K562 (cell line): Measurements from ENCODE around the gene DLAT. TPM values are rescaled to one million over a fixed set of nuclear protein-coding genes. Genes with fewer than 3 reads are reported as not detected.

Source experiments
- EHMT2 ChIP-seq: fragments of 450-650 bp; IDR thresholded peaks from 2 replicates; pipeline ENCODE4 v1.6.1; 2018; ENCODE audit warnings: antibody characterized with exemption
- HEY1 ChIP-seq: fragments of 250-450 bp; sonication (Bioruptor Pico); IDR thresholded peaks from 2 replicates; pipeline ENCODE4 v1.5.0; 2020; ENCODE audit warnings: mild to moderate bottlenecking, moderate library complexity, borderline replicate concordance
- HINFP ChIP-seq: fragments of 450-650 bp; conservative IDR thresholded peaks from 2 replicates; pipeline ENCODE4 v1.6.1; 2016; ENCODE audit warnings: missing genetic modification characterization, low read depth, mild to moderate bottlenecking, control low read depth, missing compliant biosample characterization
- MCM5 ChIP-seq: fragments of 450-650 bp; IDR thresholded peaks from 2 replicates; pipeline ENCODE4 v1.6.1; 2016; ENCODE audit warnings: low read depth
- NKRF ChIP-seq: fragments of 450-650 bp; IDR thresholded peaks from 2 replicates; pipeline ENCODE4 v1.6.1; 2016; ENCODE audit warnings: borderline replicate concordance
- PCBP2 ChIP-seq: fragments of 200-400 bp; formaldehyde crosslinking; IDR thresholded peaks from 2 replicates; pipeline ENCODE4 v1.6.1; 2018; ENCODE audit warnings: low read length, low read depth, mild to moderate bottlenecking, moderate library complexity; ENCODE audit not compliant: poor library complexity, severe bottlenecking
- POLR2B ChIP-seq: fragments of 450-650 bp; IDR thresholded peaks from 2 replicates; pipeline ENCODE4 v1.6.1; 2018; ENCODE audit warnings: low read depth; ENCODE audit not compliant: partially characterized antibody
- PREB ChIP-seq: sonication (generic); formaldehyde crosslinking; IDR thresholded peaks from 2 replicates; pipeline ENCODE4 v1.8.1; 2023; ENCODE audit warnings: mild to moderate bottlenecking, missing genetic modification reagents
- PRMT5 ChIP-seq: sonication (generic); formaldehyde crosslinking; IDR thresholded peaks from 2 replicates; pipeline ENCODE4 v1.5.0; 2020; ENCODE audit warnings: missing genetic modification reagents
- RBM17 ChIP-seq: fragments of 200-400 bp; formaldehyde crosslinking; IDR thresholded peaks from 2 replicates; pipeline ENCODE4 v1.6.1; 2017; ENCODE audit warnings: low read depth, mild to moderate bottlenecking, low read length, borderline replicate concordance
- RFX1 ChIP-seq: fragments of 450-650 bp; IDR thresholded peaks from 2 replicates; pipeline ENCODE4 v1.6.1; 2016; ENCODE audit warnings: mild to moderate bottlenecking, moderate library complexity
- SMARCE1 ChIP-seq: fragments of 450-650 bp; IDR thresholded peaks from 2 replicates; pipeline ENCODE4 v1.7.1; 2016; ENCODE audit warnings: mild to moderate bottlenecking
- TGIF2 ChIP-seq: sonication (generic); formaldehyde crosslinking; IDR thresholded peaks from 2 replicates; pipeline ENCODE4 v1.8.1; 2022; ENCODE audit warnings: mild to moderate bottlenecking, missing genetic modification reagents, moderate library complexity
- THRA ChIP-seq: fragments of 450-650 bp; IDR thresholded peaks from 2 replicates; pipeline ENCODE4 v1.6.1; 2017; ENCODE audit warnings: mild to moderate bottlenecking, moderate library complexity
- ZFX ChIP-seq: sonication (generic); formaldehyde crosslinking; IDR thresholded peaks from 2 replicates; pipeline ENCODE4 v1.8.0; 2022; ENCODE audit warnings: mild to moderate bottlenecking, missing genetic modification reagents, moderate library complexity
- ZHX1 ChIP-seq: fragments of 150-350 bp; conservative IDR thresholded peaks from 2 replicates; pipeline ENCODE4 v1.6.1; 2014; ENCODE audit warnings: low read length
- ZNF121 ChIP-seq: sonication (generic); formaldehyde crosslinking; conservative IDR thresholded peaks from 2 replicates; pipeline ENCODE4 v1.8.0; 2022; ENCODE audit warnings: missing genetic modification reagents
- ZNF699 ChIP-seq: fragments of 250-450 bp; sonication (Bioruptor Pico); IDR thresholded peaks from 2 replicates; pipeline ENCODE4 v1.8.0; 2021; ENCODE audit warnings: mild to moderate bottlenecking, moderate library complexity; ENCODE audit not compliant: insufficient replicate concordance
- ZNF79 ChIP-seq: fragments of 250-450 bp; sonication (Bioruptor Pico); IDR thresholded peaks from 2 replicates; pipeline ENCODE4 v1.4.0; 2020; ENCODE audit warnings: low read depth, mild to moderate bottlenecking, moderate library complexity
- polyA plus RNA-seq, 8 experiments: library from polyadenylated mRNA; depleted of rRNA in 4 of 8; stranded (reverse) in 5 of 8; unstranded in 3 of 8; fragments of >200 nt; fragmentation: Nextera tagmentation in 2 of 8; fragmentation: Illumina TruSeq in 1 of 8; extraction: Ambion mirVana in 2 of 8; extraction: Trizol in 1 of 8; gene quantifications; 2 replicates each; pipeline versions ENCODE4 v1.2.1 to v1.2.3, GENCODE V29; 2011 to 2014; ENCODE audit warnings: inconsistent platforms in 1 of 8, missing spikeins in 1 of 8
- total RNA-seq, 7 experiments: library from RNA; depleted of rRNA in 6 of 7; stranded (reverse); fragments of >200 nt in 6 of 7; fragmentation: Illumina TruSeq in 2 of 7; extraction: Trizol in 2 of 7; gene quantifications; 2 replicates each; pipeline versions ENCODE4 v1.2.1 to v1.2.3, GENCODE V29; 2011 to 2021; ENCODE audit warnings: low replicate concordance in 1 of 7

The DLAT gene
- total and polyA plus RNA-seq, 9 of the 15 experiments (the other 6 are each of a cell fraction or from before 2014, with no cell fraction given) = 41.7 to 152 (median 105) TPM

GRCh38 chr11:112024773-112025678 is at the start of gene DLAT (continued):
- TF ChIP-seq ZFX (CRISPR knock-in tag) (peak; percentile 99), PCBP2 (no peak), HEY1 (no peak), ZHX1 (no peak), NKRF (peak; percentile 95), POLR2B (peak; percentile 94), EHMT2 (no peak), TGIF2 (CRISPR knock-in tag) (no peak), HINFP (tag) (no peak), ZNF79 (no peak), PREB (no peak), THRA (no peak), MCM5 (no peak), ZNF699 (CRISPR knock-in tag) (no peak), PRMT5 (CRISPR knock-in tag) (no peak), RBM17 (no peak), RFX1 (peak; percentile 76), SMARCE1 (no peak), ZNF121 (CRISPR knock-in tag) (no peak)
